Measurements from ENCODE around the gene CRTC2. TPM values are rescaled to one million over a fixed set of nuclear protein-coding genes. Genes with fewer than 3 reads are reported as not detected.

Gene CRTC2
- total and polyA plus RNA-seq, 9 of the 15 experiments (the other 6 are each of a cell fraction or from before 2014, with no cell fraction given), result 2.7 to 26.4 (median 10.2) TPM

GRCh38 chr1:153922076-153922971 lies 36.1 kb downstream of the CRTC2 start (continued):
- TF ChIP-seq DPF2 (IDR thresholded peaks at IDR 0.05) (peak; percentile 52), ZNF232 (CRISPR knock-in tag; IDR thresholded peaks at IDR 0.05) (no peak), RBM14 (IDR thresholded peaks at IDR 0.05; ENCODE audit: borderline replicate concordance, insufficient read depth, low read depth, low read length) (no peak), CLOCK (CRISPR knock-in tag; IDR thresholded peaks at IDR 0.05; ENCODE audit: borderline replicate concordance) (no peak), HSF4 (CRISPR knock-in tag; IDR thresholded peaks at IDR 0.05; ENCODE audit: borderline replicate concordance) (no peak), ZNF431 (CRISPR knock-in tag; IDR thresholded peaks at IDR 0.05) (no peak), NR2C2 (CRISPR knock-in tag; IDR thresholded peaks at IDR 0.05) (no peak), NR2C2 (tag; IDR thresholded peaks at IDR 0.05) (0 out of 2 replicates have a peak, but pooled peaks have one; percentile 39), NELFE (IDR thresholded peaks at IDR 0.05; ENCODE audit: insufficient read depth, insufficient read length) (no peak), CHD1 (IDR thresholded peaks at IDR 0.05; ENCODE audit: low read length) (no peak)
- TF ChIP-seq, protein P1, sequence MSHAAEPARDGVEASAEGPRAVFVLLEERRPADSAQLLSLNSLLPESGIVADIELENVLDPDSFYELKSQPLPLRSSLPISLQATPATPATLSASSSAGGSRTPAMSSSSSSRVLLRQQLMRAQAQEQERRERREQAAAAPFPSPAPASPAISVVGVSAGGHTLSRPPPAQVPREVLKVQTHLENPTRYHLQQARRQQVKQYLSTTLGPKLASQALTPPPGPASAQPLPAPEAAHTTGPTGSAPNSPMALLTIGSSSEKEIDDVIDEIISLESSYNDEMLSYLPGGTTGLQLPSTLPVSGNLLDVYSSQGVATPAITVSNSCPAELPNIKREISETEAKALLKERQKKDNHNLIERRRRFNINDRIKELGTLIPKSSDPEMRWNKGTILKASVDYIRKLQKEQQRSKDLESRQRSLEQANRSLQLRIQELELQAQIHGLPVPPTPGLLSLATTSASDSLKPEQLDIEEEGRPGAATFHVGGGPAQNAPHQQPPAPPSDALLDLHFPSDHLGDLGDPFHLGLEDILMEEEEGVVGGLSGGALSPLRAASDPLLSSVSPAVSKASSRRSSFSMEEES (CRISPR knock-in tag; IDR thresholded peaks at IDR 0.05), result no peak

Measured in K562 (cell line).